Peyer's patch (tissue), 4 donors: Measurements from ENCODE around the gene MLH3. TPM values are rescaled to one million over a fixed set of nuclear protein-coding genes. Genes with fewer than 3 reads are reported as not detected.
A peak's percentile ranks its signal among the peaks of the same experiment; 100 is the strongest.
"Not testable (repeated sequence)": the region's sequence is repeated elsewhere in the genome, so short reads cannot be mapped to it uniquely, and the experiment has no call there.

Experiments used
- DNase-seq, 3 donors: peaks; one replicate each; pipeline ENCODE4 v3.0.0-alpha.2; 2017 to 2019
- H3K27ac ChIP-seq, 4 donors: fragments of 200-600 bp; sonication (generic); one replicate each; pipeline ENCODE4 v1.5.1; 2016 to 2019
- H3K27me3 ChIP-seq, 2 donors: fragments of 200-600 bp; sonication (generic); one replicate each; pipeline ENCODE4 v1.5.1; 2019
- H3K36me3 ChIP-seq, 3 donors: fragments of 200-600 bp; sonication (generic); one replicate each; pipeline ENCODE4 v1.5.1; 2016 to 2019
- H3K4me1 ChIP-seq, 4 donors: fragments of 200-600 bp; sonication (generic); one replicate each; pipeline ENCODE4 v1.5.1; 2016 to 2019
- H3K4me3 ChIP-seq, 4 donors: fragments of 200-600 bp; sonication (generic); 1 replicate in 3 of 4; 2 replicates in 1 of 4; pipeline ENCODE4 v1.5.1; 2016 to 2019; ENCODE audit warnings: mild to moderate bottlenecking in 1 of 4
- H3K9me3 ChIP-seq, 4 donors: fragments of 200-600 bp; sonication (generic); one replicate each; pipeline ENCODE4 v1.5.1; 2016 to 2019; ENCODE audit warnings: mild to moderate bottlenecking in 1 of 4
- POLR2A ChIP-seq, 2 donors: fragments of 450-650 bp; IDR thresholded peaks; one replicate each; pipeline ENCODE4 v1.5.1; 2017; ENCODE audit warnings: antibody characterized with exemption in 2 of 2, mild to moderate bottlenecking in 2 of 2, moderate library complexity in 2 of 2
- total RNA-seq, 4 donors: library from RNA; depleted of rRNA; stranded (reverse); fragments of >200 nt; gene quantifications; one replicate each; pipeline ENCODE4 v1.1.0, GENCODE V29; 2016
- TF ChIP-seq, protein P1 (sequence below), 6 experiments: fragments of 450-650 bp in 4 of 6; fragments of 200-600 bp in 2 of 6; sonication (generic) in 1 of 6; IDR thresholded peaks; one replicate each; pipeline ENCODE4 v1.5.1; 2017 to 2019; ENCODE audit warnings: antibody characterized with exemption in 6 of 6, mild to moderate bottlenecking in 3 of 6, moderate library complexity in 1 of 6

The MLH3 gene
- total RNA-seq, 4 donors from 2014 or later, result 40.6 to 57.0 (median 48.5) TPM

- Histone ChIP-seq H3K4me3 (peak within 1 kb of the TSS; percentile 61 to 96 (median 76)), H3K9me3 (no peaks in the 10 kb centered on the region), H3K27ac (peak within 1 kb of the TSS; percentile 74 to 83 (median 79)), H3K36me3 (peaks cover 0 to 26% (median 0%) of the 10 kb centered on the region in 3 donors), H3K27me3 (no peaks in the 10 kb centered on the region), H3K4me1 (peaks cover 0 to 10% (median 0%) of the 10 kb centered on the region in 4 donors)
- peak; percentile 97 to 100 (median 97) for DNase-seq
- TF ChIP-seq, protein P1, sequence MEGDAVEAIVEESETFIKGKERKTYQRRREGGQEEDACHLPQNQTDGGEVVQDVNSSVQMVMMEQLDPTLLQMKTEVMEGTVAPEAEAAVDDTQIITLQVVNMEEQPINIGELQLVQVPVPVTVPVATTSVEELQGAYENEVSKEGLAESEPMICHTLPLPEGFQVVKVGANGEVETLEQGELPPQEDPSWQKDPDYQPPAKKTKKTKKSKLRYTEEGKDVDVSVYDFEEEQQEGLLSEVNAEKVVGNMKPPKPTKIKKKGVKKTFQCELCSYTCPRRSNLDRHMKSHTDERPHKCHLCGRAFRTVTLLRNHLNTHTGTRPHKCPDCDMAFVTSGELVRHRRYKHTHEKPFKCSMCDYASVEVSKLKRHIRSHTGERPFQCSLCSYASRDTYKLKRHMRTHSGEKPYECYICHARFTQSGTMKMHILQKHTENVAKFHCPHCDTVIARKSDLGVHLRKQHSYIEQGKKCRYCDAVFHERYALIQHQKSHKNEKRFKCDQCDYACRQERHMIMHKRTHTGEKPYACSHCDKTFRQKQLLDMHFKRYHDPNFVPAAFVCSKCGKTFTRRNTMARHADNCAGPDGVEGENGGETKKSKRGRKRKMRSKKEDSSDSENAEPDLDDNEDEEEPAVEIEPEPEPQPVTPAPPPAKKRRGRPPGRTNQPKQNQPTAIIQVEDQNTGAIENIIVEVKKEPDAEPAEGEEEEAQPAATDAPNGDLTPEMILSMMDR (IDR thresholded peaks at IDR 0.05), result peak in 5 of 6 experiments; percentile 5 to 54 (median 41)
- peak; percentile 31 to 55 for TF ChIP-seq POLR2A (IDR thresholded peaks at IDR 0.05)
Measured at GRCh38 chr14:75002392-75003249, 48.6 kb downstream of the MLH3 start, which contains the start of gene EIF2B2. TSS of gene EIF2B2 (plus strand) at chr14:75002921. CDS start at chr14:75002991, 70 bp downstream.

DNA sequence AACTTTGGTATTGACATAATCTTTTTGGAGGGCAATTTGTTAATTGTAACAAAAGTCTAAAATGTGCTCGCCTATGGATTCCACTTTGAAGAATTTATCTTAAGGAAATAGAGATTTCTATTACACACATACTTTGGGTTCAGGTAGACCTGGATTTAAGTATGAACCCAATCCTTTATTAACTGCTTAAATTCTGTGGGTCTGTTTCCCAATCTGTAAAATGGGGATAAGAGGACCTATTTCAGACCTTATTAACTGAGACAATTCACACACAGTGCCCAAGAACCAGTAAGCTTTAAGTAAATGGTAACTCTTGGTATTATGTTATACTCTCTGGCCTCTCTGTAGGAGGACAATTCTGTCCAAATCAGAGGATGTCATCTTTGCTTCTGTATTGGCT, 49.4 kb downstream of the MLH3 start:
- H3K4me1 ChIP-seq, result peaks cover 0 to 10% (median 0%) of the 10 kb centered on the region in 4 donors

GRCh38 chr14:75001261-75001660, 50.0 kb downstream of the MLH3 start:
- Histone ChIP-seq H3K9me3 (no peaks in the 10 kb centered on the region), H3K27me3 (no peaks in the 10 kb centered on the region), H3K36me3 (peaks cover 0 to 12% (median 0%) of the 10 kb centered on the region in 3 donors), H3K4me3 (no peak overlapping the region), H3K4me1 (peaks cover 0 to 10% (median 0%) of the 10 kb centered on the region in 4 donors), H3K27ac (no peak overlapping the region)
- TF ChIP-seq, protein P1 (IDR thresholded peaks at IDR 0.05), result no peak
- no peak for TF ChIP-seq POLR2A (IDR thresholded peaks at IDR 0.05)
- no peak for DNase-seq

More for the DNA sequence above, 49.4 kb downstream of the MLH3 start:
- no peaks in the 10 kb centered on the region for H3K9me3 ChIP-seq
- no peaks in the 10 kb centered on the region for H3K27me3 ChIP-seq
- H3K27ac ChIP-seq, result peak overlapping the region; percentile 74 to 83 (median 79)
- no peak for TF ChIP-seq POLR2A (IDR thresholded peaks at IDR 0.05)
- TF ChIP-seq, protein P1 (IDR thresholded peaks at IDR 0.05), result no peak
- peak overlapping the region; percentile 61 to 96 (median 76) for H3K4me3 ChIP-seq
- DNase-seq, result no peak
- peaks cover 0 to 19% (median 0%) of the 10 kb centered on the region in 3 donors for H3K36me3 ChIP-seq

- not testable (repeated sequence) for H3K9me3 ChIP-seq, H3K4me1 ChIP-seq, H3K36me3 ChIP-seq, H3K27ac ChIP-seq, DNase-seq, H3K27me3 ChIP-seq, H3K4me3 ChIP-seq
Measured at GRCh38 chr14:74995781-74996180, 55.5 kb downstream of the MLH3 start.

- DNase-seq, H3K36me3 ChIP-seq, H3K27ac ChIP-seq, H3K9me3 ChIP-seq, H3K27me3 ChIP-seq, H3K4me1 ChIP-seq, H3K4me3 ChIP-seq: not testable (repeated sequence)
Measured at GRCh38 chr14:74994182-74994581, 57.1 kb downstream of the MLH3 start.

- Histone ChIP-seq H3K9me3 (no peaks in the 10 kb centered on the region), H3K27ac (no peak overlapping the region), H3K36me3 (no peaks in the 10 kb centered on the region), H3K4me3 (no peak overlapping the region), H3K4me1 (no peaks in the 10 kb centered on the region), H3K27me3 (no peaks in the 10 kb centered on the region)
- no peak for TF ChIP-seq POLR2A (IDR thresholded peaks at IDR 0.05)
- TF ChIP-seq, protein P1 (IDR thresholded peaks at IDR 0.05), result no peak
- no peak for DNase-seq
Measured at GRCh38 chr14:74988993-74989392, 62.3 kb downstream of the MLH3 start.
